ENCODE data around the gene ALMS1.
"Not testable (repeated sequence)": the region's sequence is repeated elsewhere in the genome, so short reads cannot be mapped to it uniquely, and the experiment has no call there.

The ALMS1 gene

DNA sequence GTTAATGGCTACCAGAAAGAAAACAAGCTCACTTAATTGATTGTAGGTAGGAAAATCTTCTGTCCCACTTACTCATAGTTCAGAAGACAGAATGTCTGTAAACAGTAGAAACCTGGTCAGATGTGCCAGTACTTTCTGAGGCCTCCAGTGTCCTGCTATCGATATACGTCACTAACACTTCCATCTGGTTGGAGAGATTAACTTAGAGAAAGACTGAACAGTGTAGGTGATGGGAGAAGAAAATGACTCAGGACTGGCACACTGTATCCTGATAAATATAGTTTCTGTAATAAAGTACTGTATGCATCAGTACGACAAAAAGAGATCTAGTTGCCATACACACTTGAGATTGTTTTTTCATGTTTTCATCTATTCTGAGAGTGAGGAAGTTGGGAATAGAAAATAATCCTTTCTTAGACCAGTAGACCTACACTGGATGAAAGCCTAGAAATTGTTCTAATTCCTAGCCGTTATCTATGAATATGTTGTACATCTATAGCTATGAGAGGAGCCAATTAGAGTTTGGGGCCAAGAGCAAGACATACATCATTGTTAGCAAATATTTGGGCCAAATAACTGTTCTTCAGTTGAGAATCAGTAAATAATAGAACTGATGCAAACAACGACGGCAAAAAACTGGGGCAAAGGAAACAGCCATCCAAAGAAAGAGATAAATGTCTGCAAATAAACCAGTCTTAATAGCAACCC lies 150.7 kb downstream of the ALMS1 start:
- Histone ChIP-seq H3K4me3 (no peak overlapping the region), H3K27ac (no peak overlapping the region)
- TF ChIP-seq CTCF (IDR thresholded peaks at IDR 0.05) = no peak
- DNase-seq (ENCODE audit: low spot score) = no peak

GRCh38 chr2:73560875-73561274 lies 175.2 kb downstream of the ALMS1 start:
- H3K4me3 ChIP-seq; DNase-seq (ENCODE audit: low spot score); H3K27ac ChIP-seq: not testable (repeated sequence)

- Histone ChIP-seq H3K4me3 (no peak overlapping the region), H3K27ac (no peak overlapping the region)
- DNase-seq (ENCODE audit: low spot score) = no peak
- TF ChIP-seq CTCF (IDR thresholded peaks at IDR 0.05) = no peak
These were observed 175.8 kb downstream of the ALMS1 start for GRCh38 chr2:73561422-73561821.

DNA sequence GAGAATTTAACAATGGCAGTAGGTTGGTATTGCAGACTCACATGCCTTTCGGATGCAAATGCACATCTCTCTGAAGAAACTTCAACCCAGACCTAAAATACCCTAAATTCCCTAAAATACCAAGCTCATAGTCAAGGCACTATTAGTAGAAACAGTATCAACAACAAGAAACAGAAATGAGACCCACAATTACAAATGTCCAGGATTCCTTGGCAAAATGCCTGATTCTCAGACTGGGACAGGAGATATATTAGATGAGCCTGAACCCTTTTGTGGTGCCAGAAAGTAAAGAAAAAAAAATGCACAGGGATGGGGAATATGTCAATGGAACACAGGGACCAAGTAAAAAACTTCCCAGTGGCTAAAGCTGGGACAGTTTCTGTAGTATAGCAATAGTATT lies 179.3 kb downstream of the ALMS1 start:
- no peak for TF ChIP-seq CTCF (IDR thresholded peaks at IDR 0.05)
- DNase-seq (ENCODE audit: low spot score) = no peak
- Histone ChIP-seq H3K27ac (no peak overlapping the region), H3K4me3 (no peak overlapping the region)

DNA sequence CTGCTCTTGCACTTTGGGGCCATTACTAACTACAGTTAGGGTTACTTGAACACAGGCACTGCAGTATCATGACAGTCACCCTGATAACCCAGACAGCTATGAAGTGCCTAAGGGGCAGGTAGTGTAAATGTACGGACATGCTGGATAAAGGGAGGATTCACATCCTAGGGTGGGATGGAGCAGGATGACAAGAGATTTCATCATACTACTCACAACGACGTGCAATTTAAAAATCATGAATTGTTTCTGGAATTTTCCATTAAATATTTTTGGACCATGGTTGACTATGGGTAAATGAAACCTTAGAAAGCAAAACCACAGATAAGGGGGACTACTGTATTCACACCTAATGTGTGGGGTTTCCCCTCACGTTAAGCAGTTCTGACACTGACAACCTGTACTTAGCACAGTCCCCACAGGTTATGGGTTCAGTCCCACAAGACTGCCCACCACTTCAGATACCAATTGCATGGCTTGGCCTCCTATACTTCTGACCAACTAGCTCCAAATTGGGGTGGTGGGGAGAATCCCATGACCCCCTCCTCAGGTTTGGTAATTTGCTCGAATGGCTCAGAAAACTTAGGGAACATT lies 180.7 kb downstream of the ALMS1 start:
- H3K27ac ChIP-seq = no peak overlapping the region
- TF ChIP-seq CTCF (IDR thresholded peaks at IDR 0.05) = no peak
- DNase-seq (ENCODE audit: low spot score) = no peak
- no peak overlapping the region for H3K4me3 ChIP-seq

GRCh38 chr2:73575261-73575660 lies 189.6 kb downstream of the ALMS1 start:
- no peak for DNase-seq (ENCODE audit: low spot score)
- no peak overlapping the region for H3K4me3 ChIP-seq
- no peak for TF ChIP-seq CTCF (IDR thresholded peaks at IDR 0.05)
- H3K27ac ChIP-seq = no peak overlapping the region

- Histone ChIP-seq H3K4me3 (no peak overlapping the region), H3K27ac (no peak overlapping the region)
- DNase-seq (ENCODE audit: low spot score) = no peak
- no peak for TF ChIP-seq CTCF (IDR thresholded peaks at IDR 0.05)
These were observed 196.7 kb downstream of the ALMS1 start for GRCh38 chr2:73582364-73582763.
